Embryonic facial prominence (tissue), 1 donor: ENCODE data around the gene CFAP92.
A peak's percentile ranks its signal among the peaks of the same experiment; 100 is the strongest.

Experiments
- DNase-seq: peaks from one replicate; pipeline ENCODE4 v3.0.0-alpha.2; 2016; ENCODE audit errors: extremely low spot score

CFAP92 gene

GRCh38 chr3:128993461-128994172, at the start of gene CFAP92:
Gene CFAP92, minus strand, starts transcription at chr3:128994076. Its CDS starts 772 bp downstream, at chr3:128993304.
- DNase-seq: peak; percentile 59

GRCh38 chr3:129040579-129041300, 46.9 kb upstream of the CFAP92 start:
- DNase-seq: no peak

GRCh38 chr3:129040039-129040336, 46.1 kb upstream of the CFAP92 start:
- DNase-seq: no peak

DNA sequence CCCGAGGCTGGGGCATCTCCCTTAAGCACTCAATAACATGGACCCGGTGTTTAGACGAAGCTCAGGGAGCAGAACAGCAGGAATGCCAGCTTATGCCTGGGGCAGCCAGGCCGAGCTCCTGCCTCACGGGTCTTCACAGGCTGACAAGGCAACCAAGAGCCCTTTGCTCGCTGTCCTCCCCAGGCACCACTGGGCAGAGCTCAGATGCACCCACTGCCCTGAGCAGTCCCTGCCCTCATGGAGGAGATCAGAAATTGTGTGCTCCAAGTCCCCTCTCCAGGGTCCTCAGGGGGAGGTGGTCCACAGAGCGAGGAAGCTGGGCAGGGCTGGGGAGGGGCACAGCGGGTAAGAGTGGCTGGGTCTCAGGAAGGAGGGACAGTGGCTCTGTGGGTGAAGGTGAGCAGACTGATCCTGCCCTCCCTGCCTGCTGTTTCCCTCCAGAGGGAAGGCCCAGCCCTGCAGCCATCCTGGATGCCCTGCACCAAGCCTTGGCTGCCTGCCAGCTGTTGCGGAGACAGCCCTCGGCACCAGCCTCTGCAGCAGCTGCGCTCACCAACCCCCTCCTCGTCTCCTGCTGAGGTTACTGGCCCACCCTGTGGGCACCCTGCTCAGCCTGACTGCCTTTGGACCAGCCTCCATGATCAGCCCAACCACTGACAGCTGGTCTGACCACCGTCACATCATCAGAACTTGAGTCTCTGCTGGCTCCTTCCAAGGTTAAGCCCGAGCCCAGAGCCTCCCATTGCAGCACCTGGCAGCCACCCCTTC, 45.6 kb upstream of the CFAP92 start:
- DNase-seq: no peak

GRCh38 chr3:129038121-129038855, 44.4 kb upstream of the CFAP92 start:
- no peak for DNase-seq

DNA sequence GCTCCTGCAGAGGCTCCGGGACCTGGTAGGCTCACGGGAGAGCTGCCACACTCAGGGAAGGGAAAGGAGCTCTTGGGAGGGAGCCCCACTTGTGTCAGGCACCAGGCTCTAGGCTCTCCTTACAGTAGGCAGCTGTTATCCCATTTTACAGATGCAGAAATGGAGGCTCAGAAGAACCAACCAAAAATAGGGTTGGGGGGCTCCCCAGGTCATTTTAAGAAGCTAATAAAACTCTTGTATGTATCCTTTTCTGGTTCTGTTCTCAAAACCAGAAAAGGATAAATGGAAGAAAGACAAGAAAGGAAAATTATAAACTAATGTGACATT, 43.2 kb upstream of the CFAP92 start:
- no peak for DNase-seq

- no peak for DNase-seq
These were observed 42.6 kb upstream of the CFAP92 start for GRCh38 chr3:129036222-129037092.

GRCh38 chr3:129035360-129036221, 41.7 kb upstream of the CFAP92 start:
- no peak for DNase-seq

- no peak for DNase-seq
These were observed 40.8 kb upstream of the CFAP92 start for GRCh38 chr3:129034642-129035041.

- DNase-seq: no peak
These were observed 39.9 kb upstream of the CFAP92 start for GRCh38 chr3:129033633-129034321.

- no peak for DNase-seq
These were observed 39.3 kb upstream of the CFAP92 start for GRCh38 chr3:129033151-129033550.

DNA sequence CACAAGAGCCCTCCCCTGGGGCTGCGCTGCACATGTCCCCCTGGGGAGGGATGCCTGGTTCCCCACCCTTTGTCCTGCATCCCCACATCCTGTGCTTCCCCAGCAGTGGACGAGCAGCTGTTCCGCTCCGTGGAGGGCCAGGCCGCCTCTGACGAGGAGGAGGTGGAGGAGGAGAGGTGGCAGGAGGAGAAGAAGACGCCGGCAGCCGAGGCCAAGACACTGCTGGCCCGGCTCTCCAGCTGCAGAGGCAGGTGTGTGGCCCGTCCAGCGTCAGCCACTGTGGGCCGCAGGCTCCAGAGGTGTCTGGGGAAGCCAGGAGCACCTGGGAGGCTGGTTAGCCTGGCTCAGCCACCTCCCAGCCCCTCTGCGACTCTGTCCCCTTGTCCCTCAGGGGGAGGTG, 38.8 kb upstream of the CFAP92 start:
- no peak for DNase-seq

GRCh38 chr3:129031476-129032215, 37.8 kb upstream of the CFAP92 start:
- no peak for DNase-seq

DNA sequence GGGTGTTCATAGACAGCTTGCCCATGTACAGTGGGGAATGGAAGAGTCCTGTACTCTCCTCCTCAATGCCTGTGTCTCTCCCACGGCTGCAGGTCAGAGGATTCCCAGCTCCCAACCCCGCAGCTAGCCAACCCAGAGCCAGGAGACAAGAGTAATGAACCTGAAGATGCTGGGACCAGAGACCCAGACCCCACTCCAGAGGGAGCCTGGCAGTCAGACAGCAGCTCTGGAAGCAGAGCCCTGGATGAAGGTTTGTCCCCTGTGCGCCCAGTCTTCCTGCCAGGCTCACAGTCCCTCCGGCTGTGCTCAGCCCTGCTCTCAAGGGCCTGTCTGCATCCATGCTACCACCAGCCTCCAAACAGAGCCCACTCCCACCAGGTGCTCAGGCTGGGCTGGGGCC, 36.7 kb upstream of the CFAP92 start:
- no peak for DNase-seq

GRCh38 chr3:129028866-129029265, 35.0 kb upstream of the CFAP92 start:
- DNase-seq: no peak

DNA sequence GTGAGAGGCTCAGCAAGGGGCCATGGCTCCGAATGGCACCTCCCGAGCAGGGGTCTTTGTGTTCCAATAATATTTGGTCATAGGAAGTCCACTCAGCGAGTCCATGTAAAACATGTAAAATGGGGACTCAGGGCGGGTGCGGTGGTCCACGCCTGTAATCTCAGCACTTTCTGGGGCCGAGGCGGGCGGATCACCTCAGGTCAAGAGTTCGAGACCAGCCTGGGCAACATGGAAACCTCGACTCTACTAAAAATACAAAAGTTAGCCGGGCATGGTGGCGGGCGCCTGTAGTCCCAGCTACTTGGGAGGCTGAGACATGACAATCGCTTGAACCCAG, 33.6 kb upstream of the CFAP92 start:
- no peak for DNase-seq

GRCh38 chr3:129026728-129027543, 33.1 kb upstream of the CFAP92 start:
- DNase-seq: peak; percentile 34
